H1 (cell line): ENCODE results near the gene ATG9B. TPM values are rescaled to one million over a fixed set of nuclear protein-coding genes. Genes with fewer than 3 reads are reported as not detected.

Experiments used
- CTCF ChIA-PET: fragments of 300-600 bp; sonication (Branson Sonifier 250); formaldehyde crosslinking; loops from one replicate; lab custom pipeline; 2021; ENCODE audit not compliant: partially characterized antibody; lab: Charles Lee
- POLR2A ChIA-PET: fragments of 300-600 bp; sonication (Branson Sonifier 250); formaldehyde crosslinking; loops from one replicate; lab custom pipeline; 2021; ENCODE audit warnings: inconsistent platforms; ENCODE audit not compliant: partially characterized antibody; lab: Charles Lee
- DNase-seq, 2 experiments: peaks; one replicate each; pipeline versions ENCODE4 v3.0.0 to v3.0.0-alpha.2; 2010 to 2022; ENCODE audit warnings: low spot score in 2 of 2, low read depth in 1 of 2, mixed read lengths in 1 of 2
- FAIRE-seq: peaks from 2 replicates; lab custom pipeline; 2011; peaks lifted over from hg19 to GRCh38; lab: Jason Lieb, UNC
- H2AFZ ChIP-seq: 2 replicates; pipeline ENCODE4 v1.8.1; 2012; ENCODE audit warnings: low read length, inconsistent platforms
- H2AK5ac ChIP-seq: 2 replicates; pipeline ENCODE4 v1.6.1; 2013; ENCODE audit warnings: low read depth, low read length
- H2BK120ac ChIP-seq: replicated peaks from 2 replicates; pipeline ENCODE3; 2013; ENCODE audit warnings: low read depth, low read length, inconsistent platforms
- H2BK12ac ChIP-seq: 2 replicates; pipeline ENCODE4 v1.6.1; 2013; ENCODE audit warnings: low read depth, low read length
- H2BK15ac ChIP-seq: 2 replicates; pipeline ENCODE4 v1.6.1; 2013; ENCODE audit warnings: low read length
- H2BK20ac ChIP-seq: 2 replicates; pipeline ENCODE4 v1.6.1; 2013; ENCODE audit warnings: low read length
- H2BK5ac ChIP-seq: 2 replicates; pipeline ENCODE4 v1.6.1; 2013; ENCODE audit warnings: low read depth, low read length
- H3K14ac ChIP-seq: 2 replicates; pipeline ENCODE4 v1.6.1; 2013; ENCODE audit warnings: inconsistent platforms; ENCODE audit not compliant: insufficient read length
- H3K18ac ChIP-seq: 2 replicates; pipeline ENCODE4 v1.6.1; 2013; ENCODE audit warnings: low read length; ENCODE audit errors: extremely low read depth
- H3K23ac ChIP-seq: 2 replicates; pipeline ENCODE4 v1.6.1; 2013; ENCODE audit warnings: inconsistent platforms; ENCODE audit not compliant: insufficient read length
- H3K23me2 ChIP-seq: 2 replicates; pipeline ENCODE4 v1.6.1; 2013; ENCODE audit warnings: low read depth, low read length
- H3K27ac ChIP-seq: 2 replicates; pipeline ENCODE4 v1.6.1; 2011; ENCODE audit warnings: low read depth, low read length, inconsistent platforms
- H3K27me3 ChIP-seq, 4 experiments: replicated peaks in 1 of 4; 1 replicate in 1 of 4; 2 replicates in 3 of 4; pipeline versions ENCODE4 v1.6.1 to v1.8.1; 2011 to 2013; ENCODE audit warnings: low read length in 3 of 4, mild to moderate bottlenecking in 3 of 4, inconsistent platforms in 2 of 4, mixed read lengths in 2 of 4, moderate library complexity in 1 of 4; ENCODE audit not compliant: control insufficient read depth in 3 of 4, insufficient read depth in 3 of 4; ENCODE audit errors: extremely low read depth in 1 of 4
- H3K36me3 ChIP-seq, 4 experiments: 2 replicates each; pipeline versions ENCODE4 v1.6.1 to v1.8.1; 2011 to 2013; ENCODE audit warnings: mild to moderate bottlenecking in 4 of 4, low read length in 3 of 4, moderate library complexity in 2 of 4, control low read depth in 1 of 4, inconsistent platforms in 1 of 4; ENCODE audit not compliant: insufficient read depth in 4 of 4, control insufficient read depth in 2 of 4
- H3K4ac ChIP-seq: replicated peaks from 2 replicates; pipeline ENCODE3; 2013; ENCODE audit warnings: low read length, low read depth, mixed read lengths, inconsistent platforms; ENCODE audit not compliant: insufficient read length
- H3K4me1 ChIP-seq, 4 experiments: replicated peaks in 1 of 4; 1 replicate in 1 of 4; 2 replicates in 3 of 4; pipeline versions ENCODE4 v1.6.1 to v1.8.1; 2011 to 2013; ENCODE audit warnings: low read length in 3 of 4, inconsistent platforms in 2 of 4, mixed read lengths in 1 of 4; ENCODE audit not compliant: insufficient read depth in 4 of 4, control insufficient read depth in 3 of 4
- H3K4me2 ChIP-seq, 2 experiments: 2 replicates each; pipeline versions ENCODE4 v1.6.1 to v1.8.1; 2011 to 2013; ENCODE audit warnings: low read depth in 2 of 2, low read length in 2 of 2, control low read depth in 1 of 2, inconsistent platforms in 1 of 2, mild to moderate bottlenecking in 1 of 2; ENCODE audit not compliant: insufficient read depth in 1 of 2
- H3K4me3 ChIP-seq, 4 experiments: fragments of 200-600, 300-600 bp in 1 of 4; sonication (generic), shearing (Covaris generic), sonication (Bioruptor Twin) in 1 of 4; 2 replicates each; pipeline versions ENCODE4 v1.5.1 to v1.8.1; 2011 to 2016; ENCODE audit warnings: low read length in 4 of 4, low read depth in 3 of 4, control low read depth in 2 of 4, inconsistent platforms in 2 of 4, mild to moderate bottlenecking in 2 of 4, mixed read lengths in 1 of 4, moderate library complexity in 1 of 4; ENCODE audit not compliant: insufficient read depth in 2 of 4; ENCODE audit errors: extremely low read depth in 1 of 4
- H3K56ac ChIP-seq: replicated peaks from 2 replicates; pipeline ENCODE3; 2013; ENCODE audit warnings: low read depth, mild to moderate bottlenecking, mixed read lengths, low read length, inconsistent platforms; ENCODE audit not compliant: insufficient read length
- H3K79me1 ChIP-seq: 2 replicates; pipeline ENCODE4 v1.6.1; 2013; ENCODE audit warnings: low read depth, low read length, control low read depth
- H3K79me2 ChIP-seq, 2 experiments: 2 replicates each; pipeline versions ENCODE4 v1.6.1 to v1.8.1; 2012 to 2013; ENCODE audit warnings: low read length in 2 of 2, mild to moderate bottlenecking in 2 of 2, inconsistent platforms in 1 of 2; ENCODE audit not compliant: insufficient read depth in 2 of 2, control insufficient read depth in 1 of 2
- H3K9ac ChIP-seq, 4 experiments: replicated peaks in 1 of 4; 1 replicate in 1 of 4; 2 replicates in 3 of 4; pipeline versions ENCODE4 v1.6.1 to v1.8.1; 2011 to 2013; ENCODE audit warnings: low read depth in 3 of 4, low read length in 3 of 4, control low read depth in 2 of 4, mild to moderate bottlenecking in 2 of 4, moderate library complexity in 2 of 4, inconsistent platforms in 1 of 4; ENCODE audit errors: extremely low read depth in 1 of 4
- H3K9me3 ChIP-seq, 2 experiments: 2 replicates each; pipeline versions ENCODE4 v1.6.1 to v1.8.1; 2012 to 2013; ENCODE audit warnings: mild to moderate bottlenecking in 2 of 2, moderate library complexity in 2 of 2, control low read depth in 1 of 2, inconsistent platforms in 1 of 2, low read depth in 1 of 2, low read length in 1 of 2, mixed read lengths in 1 of 2; ENCODE audit not compliant: insufficient read depth in 2 of 2
- H4K20me1 ChIP-seq, 2 experiments: replicated peaks in 1 of 2; 2 replicates each; pipeline versions ENCODE3 to v1.8.1; 2011 to 2013; ENCODE audit warnings: inconsistent platforms in 2 of 2, low read length in 2 of 2, mild to moderate bottlenecking in 1 of 2; ENCODE audit not compliant: insufficient read depth in 2 of 2, control insufficient read depth in 1 of 2
- H4K5ac ChIP-seq: 2 replicates; pipeline ENCODE4 v1.6.1; 2013; ENCODE audit warnings: low read length, low read depth, mixed read lengths, inconsistent platforms; ENCODE audit not compliant: insufficient read length
- H4K8ac ChIP-seq: 2 replicates; pipeline ENCODE4 v1.8.0; 2013; ENCODE audit warnings: mild to moderate bottlenecking, moderate library complexity, low read length, inconsistent platforms; ENCODE audit not compliant: insufficient read depth; ENCODE audit errors: extremely low read depth
- H4K91ac ChIP-seq: replicated peaks from 2 replicates; pipeline ENCODE3; 2013; ENCODE audit warnings: low read length, mixed read lengths, inconsistent platforms; ENCODE audit not compliant: insufficient read length
- CTBP2 ChIP-seq: IDR thresholded peaks from 2 replicates; pipeline ENCODE4 v1.7.0; 2011; ENCODE audit warnings: borderline replicate concordance, mild to moderate bottlenecking, moderate library complexity, mixed read lengths, low read length; ENCODE audit not compliant: insufficient read depth, insufficient read length
- JUND ChIP-seq: IDR thresholded peaks from 2 replicates; pipeline ENCODE4 v1.6.1; 2011; ENCODE audit warnings: mild to moderate bottlenecking, improper control_type of control experiment, low read length
- KDM1A ChIP-seq: fragments of 200-600, 300-600 bp; sonication (generic); IDR thresholded peaks from 2 replicates; pipeline ENCODE4 v1.7.1; 2016; ENCODE audit warnings: mild to moderate bottlenecking, low read length, borderline replicate concordance
- POLR2A ChIP-seq, 2 experiments: IDR thresholded peaks; 1 replicate in 1 of 2; 2 replicates in 1 of 2; pipeline ENCODE4 v1.6.1; 2011; ENCODE audit warnings: low read depth in 2 of 2, low read length in 2 of 2, mild to moderate bottlenecking in 2 of 2; ENCODE audit errors: control extremely low read depth in 1 of 2
- RAD21 ChIP-seq, 2 experiments: IDR thresholded peaks in 1 of 2; conservative IDR thresholded peaks in 1 of 2; 2 replicates each; pipeline ENCODE4 v1.6.1; 2011; ENCODE audit warnings: low read depth in 2 of 2, low read length in 2 of 2, improper control_type of control experiment in 1 of 2, inconsistent platforms in 1 of 2, mild to moderate bottlenecking in 1 of 2, moderate library complexity in 1 of 2
- SIRT6 ChIP-seq: IDR thresholded peaks from one replicate; pipeline ENCODE4 v1.7.1; 2012; ENCODE audit warnings: low read length, inconsistent platforms
- SIX5 ChIP-seq: IDR thresholded peaks from 2 replicates; pipeline ENCODE4 v1.6.1; 2011; ENCODE audit warnings: mild to moderate bottlenecking, low read depth, low read length
- SRF ChIP-seq: IDR thresholded peaks from 2 replicates; pipeline ENCODE4 v1.6.1; 2011; ENCODE audit warnings: mild to moderate bottlenecking, low read depth, low read length, moderate library complexity
- TAF7 ChIP-seq: optimal IDR thresholded peaks from 2 replicates; pipeline ENCODE3; 2011; ENCODE audit warnings: low read depth, mild to moderate bottlenecking, inconsistent platforms, low read length, moderate library complexity, borderline replicate concordance
- TEAD4 ChIP-seq: IDR thresholded peaks from 2 replicates; pipeline ENCODE4 v1.6.1; 2012; ENCODE audit warnings: low read depth, low read length, inconsistent platforms, mixed read lengths
- WGBS, 2 experiments: shearing (Covaris generic) in 1 of 2; methylation state at CpG; one replicate each; pipeline versions ENCODE4 v1.1.6 to v1.1.7; 2013 to 2015; ENCODE audit warnings: low lambda C conversion rate in 2 of 2, mixed read lengths in 2 of 2, inconsistent platforms in 1 of 2, low coverage in 1 of 2, missing lambda C conversion rate in 1 of 2; ENCODE audit not compliant: insufficient replicate concordance in 2 of 2, insufficient coverage in 1 of 2, insufficient read length in 1 of 2; ENCODE audit errors: extremely low coverage in 1 of 2, missing lambda C conversion rate in 1 of 2; 5-methylcytosine and 5-hydroxymethylcytosine counted together
- polyA plus RNA-seq, 7 experiments: library from polyadenylated mRNA; depleted of rRNA in 3 of 7; stranded (reverse) in 5 of 7; unstranded in 2 of 7; fragments of >200 nt in 5 of 7; fragments of 200-250 nt in 2 of 7; gene quantifications; 1 replicate in 5 of 7; 2 replicates in 1 of 7; 4 replicates in 1 of 7; pipeline versions ENCODE4 v1.2.1 to v1.2.3, GENCODE V29; 2011 to 2013; ENCODE audit warnings: missing spikeins in 2 of 7, mixed read lengths in 2 of 7
- total RNA-seq: library from RNA; stranded (reverse); fragmentation: NEBNext Ultra II Directional; extraction: Animal tissue kit (Norgen Biotek cat#: 25700); gene quantifications from 2 replicates; pipeline ENCODE4 v1.2.1, GENCODE V29; 2021

Gene ATG9B
- total and polyA plus RNA-seq, 2 of the 8 experiments (the other 6 are each of a cell fraction or from before 2014, with no cell fraction given): 1.4 to 2.3 TPM

DNA sequence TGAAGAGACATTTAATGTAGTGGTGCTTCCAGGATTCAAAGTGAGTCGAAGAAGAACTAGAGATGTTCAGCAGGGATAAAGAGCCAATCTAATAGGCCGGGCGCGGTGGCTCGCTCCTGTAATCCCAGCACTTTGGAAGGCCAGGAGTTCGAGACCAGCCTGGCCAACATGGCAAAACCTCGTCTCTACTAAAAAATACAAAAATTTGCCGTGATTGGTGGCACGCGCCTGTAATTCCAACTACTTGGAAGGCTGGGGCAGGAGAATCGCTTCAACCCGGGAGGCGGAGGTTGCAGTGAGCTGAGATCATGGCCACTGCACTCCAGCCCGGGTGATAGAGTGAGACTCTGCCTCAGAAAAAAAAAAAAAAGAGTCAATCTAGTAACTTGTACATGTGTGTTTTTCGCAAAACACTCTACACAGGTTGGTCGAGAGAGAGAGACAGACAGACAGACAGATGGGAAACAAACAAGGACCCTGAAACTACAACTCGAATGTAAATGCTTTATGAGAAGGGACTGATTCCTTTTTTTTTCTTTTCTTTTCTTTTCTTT lies 4.7 kb upstream of the ATG9B start:
- Histone ChIP-seq H3K4me3 (peak overlapping the region; percentile 66 to 97 (median 80)), H3K79me1 (no peaks in the 10 kb centered on the region; the same call in 1 of the 2 replicates), H2BK120ac (no peak overlapping the region), H3K9ac (no peak overlapping the region), H3K56ac (no peak overlapping the region)
- TF ChIP-seq SRF (no peak), TAF7 (no peak), RAD21 (IDR thresholded peaks at IDR 0.05 in 1 of 2, conservative IDR thresholded peaks at IDR 0.05 in 1 of 2; ENCODE audit: low read depth in 2 of 2, low read length in 2 of 2) (no peak), KDM1A (no peak), SIX5 (no peak), CTBP2 (no peak), TEAD4 (no peak), SIRT6 (no peak), POLR2A (IDR thresholded peaks at IDR 0.05; ENCODE audit: control extremely low read depth in 1 of 2, low read depth in 2 of 2, low read length in 2 of 2) (no peak), JUND (no peak)
- TF ChIP-seq, all 59 proteins: peak for 0
- no peak overlapping the region for H4K91ac ChIP-seq
- peaks cover 0 to 4% (median 2%) of the 10 kb centered on the region in 4 experiments; a peak in 2 of 7 replicates for H3K4me1 ChIP-seq
- no peak overlapping the region for H3K18ac ChIP-seq
- no peak overlapping the region for H3K4ac ChIP-seq
- peaks cover 0 to 4% (median 0%) of the 10 kb centered on the region in 4 experiments; a peak in 2 of 7 replicates for H3K27me3 ChIP-seq
- H3K79me2 ChIP-seq: no peaks in the 10 kb centered on the region
- peaks cover 0 to 2% of the 10 kb centered on the region in 2 experiments for H4K20me1 ChIP-seq
- no peak overlapping the region for H2BK20ac ChIP-seq
- H2AK5ac ChIP-seq: no peak overlapping the region
- WGBS, 2 experiments: 71% methylated on average over 15 of the region's 17 CpGs; no CpG with 5 or more reads in 1 of the 2 experiments
- no peaks in the 10 kb centered on the region for H3K9me3 ChIP-seq
- no peak for FAIRE-seq
- no peaks in the 10 kb centered on the region for H3K36me3 ChIP-seq
- no peak overlapping the region for H2BK5ac ChIP-seq
- no peak overlapping the region for H4K8ac ChIP-seq
- no peak overlapping the region for H3K14ac ChIP-seq
- no peak overlapping the region for H2AFZ ChIP-seq
- peaks cover 3% of the 10 kb centered on the region; the same call in 1 of the 2 replicates for H3K23me2 ChIP-seq
- H3K27ac ChIP-seq: no peak overlapping the region
- H3K4me2 ChIP-seq: peak overlapping the region; percentile 70 to 90
- CTCF ChIA-PET: interaction anchor here (0.7 to 2.7 kb wide), 12 partner anchors 10 to 83 kb away, joined by 3 to 24 read pairs (median 4); partner anchors contain the start of gene CDK5
- H2BK12ac ChIP-seq: no peak overlapping the region
- DNase-seq: no peak
- H3K23ac ChIP-seq: no peak overlapping the region
- POLR2A ChIA-PET: interaction anchor here (0.6 to 3.2 kb wide), 10 partner anchors 11 to 82 kb away, joined by 3 to 18 read pairs (median 3); partner anchors contain the start of gene CDK5
- no peak overlapping the region for H4K5ac ChIP-seq
- H2BK15ac ChIP-seq: no peak overlapping the region
